B cell (primary cell): Measurements from ENCODE around the gene C17orf113. TPM values are rescaled to one million over a fixed set of nuclear protein-coding genes. Genes with fewer than 3 reads are reported as not detected.

Experiments used
- ATAC-seq: fragments of 200-7000 bp; cut with Tn5 transposase; one replicate; pipeline ENCODE4 v1.10.0; 2021; ENCODE audit warnings: low read depth, mild to moderate bottlenecking, moderate number of reproducible peaks, moderate library complexity
- CTCF ChIA-PET: fragments of 350-600 bp; sonication (Branson Sonifier 250); formaldehyde crosslinking; loops from one replicate; lab custom pipeline; 2021; ENCODE audit warnings: antibody characterized with exemption, inconsistent platforms; lab: Charles Lee
- POLR2A ChIA-PET: fragments of 350-600 bp; sonication (Branson Sonifier 250); formaldehyde crosslinking; loops from one replicate; lab custom pipeline; 2021; ENCODE audit warnings: antibody characterized with exemption; lab: Charles Lee
- DNase-seq: peaks from one replicate; pipeline ENCODE4 v3.0.0; 2013
- H2AFZ ChIP-seq: 2 replicates; pipeline ENCODE4 v1.6.1; 2012; ENCODE audit warnings: mild to moderate bottlenecking, low read depth, low read length; ENCODE audit not compliant: insufficient read depth, poor library complexity, severe bottlenecking
- H3K27ac ChIP-seq, 2 donors: 1 replicate in 1 of 2; 2 replicates in 1 of 2; pipeline ENCODE4 v1.5.1; 2012 to 2013; ENCODE audit warnings: low read length in 2 of 2, mild to moderate bottlenecking in 2 of 2, moderate library complexity in 1 of 2
- H3K27me3 ChIP-seq, 4 experiments: fragments of 200-600 bp in 1 of 4; sonication (generic) in 1 of 4; replicated peaks in 1 of 4; 1 replicate in 2 of 4; 2 replicates in 2 of 4; pipeline versions ENCODE4 v1.6.1 to v1.7.0; 2013 to 2016; ENCODE audit warnings: low read length in 3 of 4, mild to moderate bottlenecking in 2 of 4, mixed read lengths in 1 of 4, moderate library complexity in 1 of 4; ENCODE audit not compliant: insufficient read depth in 4 of 4, control insufficient read depth in 3 of 4; ENCODE audit errors: control extremely low read depth in 1 of 4
- H3K36me3 ChIP-seq, 2 experiments: replicated peaks in 1 of 2; 1 replicate in 1 of 2; 2 replicates in 1 of 2; pipeline versions ENCODE4 v1.6.1 to v1.7.1; 2013; ENCODE audit warnings: low read length in 1 of 2; ENCODE audit not compliant: insufficient read depth in 2 of 2, control insufficient read depth in 1 of 2; ENCODE audit errors: control extremely low read depth in 1 of 2, extremely low read depth in 1 of 2
- H3K4me1 ChIP-seq, 2 donors: fragments of 200-600 bp in 1 of 2; sonication (generic) in 1 of 2; 1 replicate in 1 of 2; 2 replicates in 1 of 2; pipeline versions ENCODE4 v1.5.1 to v1.6.1; 2013 to 2017; ENCODE audit warnings: low read length in 2 of 2; ENCODE audit not compliant: control insufficient read depth in 2 of 2, insufficient read depth in 2 of 2
- H3K4me2 ChIP-seq: replicated peaks from 2 replicates; pipeline ENCODE3; 2012; ENCODE audit warnings: mild to moderate bottlenecking, low read depth, low read length; ENCODE audit not compliant: poor library complexity, severe bottlenecking
- H3K4me3 ChIP-seq, 5 experiments: fragments of 200-600 bp in 1 of 5; sonication (generic) in 1 of 5; 1 replicate in 3 of 5; 2 replicates in 2 of 5; pipeline versions ENCODE4 v1.5.1 to v1.7.0; 2011 to 2016; ENCODE audit warnings: low read length in 4 of 5, mild to moderate bottlenecking in 4 of 5, low read depth in 2 of 5, control low read depth in 1 of 5, moderate library complexity in 1 of 5; ENCODE audit not compliant: insufficient read depth in 1 of 5; ENCODE audit errors: control extremely low read depth in 1 of 5, extremely low read depth in 1 of 5
- H3K79me2 ChIP-seq: fragments of 200-600 bp; sonication (generic); one replicate; pipeline ENCODE4 v1.6.0; 2016; ENCODE audit warnings: low read length; ENCODE audit not compliant: control insufficient read depth, insufficient read depth
- H3K9ac ChIP-seq: fragments of 200-600 bp; sonication (generic); 2 replicates; pipeline ENCODE4 v1.6.1; 2017; ENCODE audit warnings: mild to moderate bottlenecking, low read length, moderate library complexity
- H3K9me3 ChIP-seq, 3 donors: one replicate each; pipeline versions ENCODE4 v1.6.1 to v1.7.1; 2013; ENCODE audit warnings: low read length in 2 of 3; ENCODE audit not compliant: control insufficient read depth in 2 of 3, insufficient read depth in 1 of 3; ENCODE audit errors: control extremely low read depth in 1 of 3
- H4K20me1 ChIP-seq: 2 replicates; pipeline ENCODE4 v1.6.0; 2012; ENCODE audit warnings: mild to moderate bottlenecking, low read length; ENCODE audit not compliant: insufficient read depth, control insufficient read depth, poor library complexity, severe bottlenecking
- H3K27ac Mint-ChIP-seq: one replicate; pipeline ENCODE4 v1.8.0; 2021; ENCODE audit warnings: mixed read lengths
- H3K27me3 Mint-ChIP-seq: one replicate; pipeline ENCODE4 v1.8.0; 2021; ENCODE audit warnings: mixed read lengths
- H3K4me1 Mint-ChIP-seq: one replicate; pipeline ENCODE4 v1.8.0; 2021; ENCODE audit warnings: mixed read lengths
- H3K4me3 Mint-ChIP-seq: one replicate; pipeline ENCODE4 v1.8.0; 2021; ENCODE audit warnings: mixed read lengths
- H3K9me3 Mint-ChIP-seq: one replicate; pipeline ENCODE4 v1.8.0; 2022; ENCODE audit warnings: mixed read lengths; ENCODE audit not compliant: insufficient read depth
- CTCF ChIP-seq: fragments of 200-600 bp; IDR thresholded peaks from one replicate; pipeline ENCODE4 v1.8.0; 2022; ENCODE audit warnings: antibody characterized with exemption, mild to moderate bottlenecking
- EZH2 ChIP-seq: IDR thresholded peaks from 2 replicates; pipeline ENCODE4 v1.6.1; 2012; ENCODE audit warnings: borderline replicate concordance, low read depth, mild to moderate bottlenecking, moderate library complexity, low read length; ENCODE audit not compliant: insufficient read depth, poor library complexity, severe bottlenecking
- WGBS: methylation state at CpG from one replicate; pipeline ENCODE4 v1.1.5; 2013; ENCODE audit warnings: missing lambda C conversion rate; ENCODE audit not compliant: insufficient coverage; 5-methylcytosine and 5-hydroxymethylcytosine counted together
- intact Hi-C: fragments of 100-400 bp; cut with micrococcal nuclease; formaldehyde crosslinking; loops from one replicate; pipeline ENCODE4 v1.10.0; 2022
- polyA plus RNA-seq: library from polyadenylated mRNA; depleted of rRNA; stranded (reverse); fragments of >200 nt; gene quantifications from 2 replicates; pipeline ENCODE4 v1.2.3, GENCODE V29; 2012
- total RNA-seq, 2 donors: library from RNA; stranded (reverse); fragments of 120-200 nt in 1 of 2; gene quantifications; 1 replicate in 1 of 2; 2 replicates in 1 of 2; pipeline versions ENCODE4 v1.2.3 to v1.2.4, GENCODE V29; 2013 to 2022

C17orf113 gene
- total and polyA plus RNA-seq, 2 donors (not counting 1 experiment from before 2014, with no cell fraction given): 1.2 to 2.1 TPM

- Histone ChIP-seq H3K36me3 (no peaks in the 10 kb centered on the region), H3K4me2 (no peak overlapping the region), H2AFZ (no peak overlapping the region), H3K9ac (no peak overlapping the region), H3K79me2 (no peaks in the 10 kb centered on the region), H3K27ac (no peak overlapping the region), H4K20me1 (no peaks in the 10 kb centered on the region), H3K4me1 (peaks cover 2 to 5% of the 10 kb centered on the region in 2 donors), H3K4me3 (no peak overlapping the region), H3K9me3 (peaks cover 0 to 19% (median 0%) of the 10 kb centered on the region in 3 donors), H3K27me3 (peaks cover 0 to 8% (median 0%) of the 10 kb centered on the region in 4 experiments)
- DNase-seq: no peak
- Mint-ChIP-seq H3K4me3 (no peak overlapping the region), H3K27ac (no peak overlapping the region), H3K4me1 (peaks cover 5% of the 10 kb centered on the region), H3K9me3 (no peaks in the 10 kb centered on the region), H3K27me3 (peaks cover 34% of the 10 kb centered on the region)
- WGBS: 88% methylated on average over 5 of the region's 6 CpGs
- TF ChIP-seq CTCF: no peak
- no peak for TF ChIP-seq EZH2
- intact Hi-C loops: no loop called here
- ATAC-seq: no peak
- POLR2A ChIA-PET: no interaction called here
- CTCF ChIA-PET: interaction anchor here (0.6 to 1.6 kb wide), 2 partner anchors 30 to 72 kb away, joined by 3 to 4 read pairs; no protein-coding TSS in a partner anchor
Measured at GRCh38 chr17:42055496-42055895, 5.1 kb upstream of the C17orf113 start.

- Histone ChIP-seq H3K4me1 (peaks cover 3 to 7% of the 10 kb centered on the region in 2 donors), H3K9me3 (peaks cover 0 to 19% (median 0%) of the 10 kb centered on the region in 3 donors), H4K20me1 (no peaks in the 10 kb centered on the region), H3K4me3 (no peak overlapping the region), H3K9ac (no peak overlapping the region), H3K4me2 (no peak overlapping the region), H2AFZ (no peak overlapping the region), H3K27ac (no peak overlapping the region), H3K79me2 (no peaks in the 10 kb centered on the region), H3K36me3 (no peaks in the 10 kb centered on the region), H3K27me3 (peaks cover 0 to 8% (median under 1%) of the 10 kb centered on the region in 4 experiments)
- WGBS: no CpG with 5 or more reads among the region's 3 CpGs
- intact Hi-C loops: no loop called here
- H3K9me3 Mint-ChIP-seq: no peaks in the 10 kb centered on the region
- no peak overlapping the region for H3K27ac Mint-ChIP-seq
- no peak for DNase-seq
- no peak for TF ChIP-seq EZH2
- TF ChIP-seq CTCF: no peak
- ChIA-PET CTCF (interaction anchor here (0.6 to 1.6 kb wide), 2 partner anchors 30 to 71 kb away, joined by 3 to 4 read pairs; no protein-coding TSS in a partner anchor), POLR2A (interaction anchor here (0.6 kb wide), 1 partner anchor 1072 kb away, joined by 5 read pairs; no protein-coding TSS in a partner anchor)
- peaks cover 6% of the 10 kb centered on the region for H3K4me1 Mint-ChIP-seq
- no peak overlapping the region for H3K4me3 Mint-ChIP-seq
- ATAC-seq: no peak
- peaks cover 34% of the 10 kb centered on the region for H3K27me3 Mint-ChIP-seq
Measured at GRCh38 chr17:42055027-42055426, 4.6 kb upstream of the C17orf113 start.
